Cerebellar cortex (tissue), 1 donor: ENCODE results near the gene DAB1.

Experiments used
- DNase-seq: peaks from one replicate; pipeline ENCODE4 v3.0.0-alpha.2; 2015; ENCODE audit warnings: low spot score

Gene DAB1

DNA sequence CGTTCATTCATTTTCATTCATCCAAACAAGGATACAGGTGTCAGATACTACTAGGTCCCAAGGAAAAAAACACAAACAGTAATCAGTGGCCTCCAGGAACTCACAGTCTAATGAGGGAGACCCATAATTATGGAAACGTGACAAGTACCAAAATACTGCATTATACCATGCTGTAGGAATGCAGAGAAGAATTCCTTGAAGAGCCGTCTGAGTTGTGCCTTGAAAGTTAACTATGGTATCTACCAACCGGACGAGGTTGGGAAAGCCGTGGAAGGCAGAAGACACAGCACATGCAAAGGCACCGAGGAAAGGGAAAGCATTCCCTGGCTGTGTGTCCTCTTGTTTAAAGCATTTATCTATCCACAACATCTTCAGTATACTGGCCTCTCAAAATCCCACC lies 206.0 kb downstream of the DAB1 start:
- DNase-seq, result no peak

DNA sequence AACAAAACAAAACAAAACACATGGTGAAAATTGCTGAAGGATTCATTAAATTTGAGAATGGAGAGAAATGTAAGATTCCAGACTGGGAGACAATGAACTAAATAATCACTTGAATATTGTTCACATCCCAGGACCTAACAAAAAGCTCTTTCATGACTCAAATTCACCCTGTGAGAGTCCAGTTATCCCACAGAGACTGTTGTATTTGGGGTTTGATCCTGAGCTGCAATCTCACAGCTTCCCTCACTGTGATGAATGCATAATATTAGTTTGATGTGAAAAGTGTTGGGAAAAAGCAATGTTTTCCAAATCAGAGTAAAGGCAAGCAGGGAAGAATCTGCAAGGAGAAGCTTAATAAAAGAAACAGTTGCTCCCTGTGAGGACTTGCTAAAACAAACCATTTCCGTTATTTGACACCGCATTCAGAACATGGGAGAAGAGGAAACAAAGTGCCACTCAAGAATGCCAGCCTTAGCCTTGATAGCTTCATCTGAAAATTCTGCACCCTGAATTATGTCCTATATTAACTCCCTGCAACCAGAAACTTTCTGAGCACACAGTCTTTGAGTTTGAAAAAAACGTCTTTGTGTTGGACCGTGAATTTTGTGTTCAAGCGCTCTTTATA lies 208.8 kb downstream of the DAB1 start:
- DNase-seq, result no peak

DNA sequence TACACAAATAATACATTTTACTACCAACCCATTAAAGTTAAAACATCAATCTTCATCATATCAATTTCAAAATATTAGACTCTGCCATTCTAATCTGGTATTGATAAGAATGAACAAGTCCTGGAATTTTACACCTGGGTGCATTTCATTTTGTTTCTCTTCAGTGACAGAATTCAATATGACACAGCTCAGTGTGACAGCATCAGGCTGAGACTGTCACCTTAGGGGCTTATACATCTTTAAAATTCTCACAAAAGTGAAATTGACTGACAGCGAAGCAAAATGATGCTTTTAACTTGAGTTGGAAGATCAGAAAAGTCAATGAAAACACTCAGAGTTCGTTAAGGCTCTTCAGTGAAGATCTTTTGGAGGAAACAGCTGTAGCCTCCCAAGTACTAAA lies 213.0 kb downstream of the DAB1 start:
- no peak for DNase-seq

DNA sequence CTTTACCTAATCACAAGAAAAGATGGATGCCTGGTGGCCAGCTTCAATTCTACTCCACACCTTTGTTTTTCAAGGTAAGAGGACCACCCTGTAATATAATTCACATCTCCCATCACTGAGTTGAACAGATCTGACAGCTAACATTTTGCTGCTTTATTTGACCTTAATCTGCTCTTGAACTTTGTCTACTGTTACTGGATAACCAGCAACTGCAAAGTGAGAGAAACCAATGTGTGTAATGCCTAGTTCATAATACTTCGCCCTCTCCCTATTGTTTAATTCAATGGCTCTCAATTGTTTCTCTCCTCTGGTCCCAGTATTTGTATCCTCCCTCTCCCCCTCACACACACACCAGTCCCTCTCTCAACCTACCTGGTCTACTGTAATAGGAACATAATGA lies 214.4 kb downstream of the DAB1 start:
- DNase-seq, result no peak

DNA sequence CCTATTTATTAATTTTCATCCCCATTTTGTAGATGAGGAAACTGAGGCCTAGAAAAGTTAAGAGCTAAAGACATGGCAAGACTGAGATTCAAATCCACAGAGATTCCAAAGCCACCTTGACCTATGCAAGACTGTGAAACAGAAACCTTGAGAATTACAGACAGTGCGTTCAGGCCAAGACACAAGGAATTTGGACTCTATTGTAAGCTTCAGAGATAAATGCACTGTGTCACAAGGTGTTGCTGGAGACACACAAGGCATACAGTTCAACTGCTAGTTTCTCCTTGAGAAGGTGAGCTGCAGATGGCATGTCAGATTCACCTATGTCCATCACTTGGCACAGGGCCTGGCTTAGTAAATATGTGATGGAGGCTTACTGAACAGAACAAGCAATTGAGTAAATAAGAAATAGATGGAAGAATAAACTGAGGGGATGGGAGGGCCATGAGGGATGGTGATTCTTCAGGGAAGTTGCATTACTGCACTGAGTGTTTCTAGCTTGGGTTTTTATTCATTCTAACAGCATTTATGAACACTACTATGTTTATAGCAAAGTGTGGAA lies 215.0 kb downstream of the DAB1 start:
- peak; percentile 56 for DNase-seq

DNA sequence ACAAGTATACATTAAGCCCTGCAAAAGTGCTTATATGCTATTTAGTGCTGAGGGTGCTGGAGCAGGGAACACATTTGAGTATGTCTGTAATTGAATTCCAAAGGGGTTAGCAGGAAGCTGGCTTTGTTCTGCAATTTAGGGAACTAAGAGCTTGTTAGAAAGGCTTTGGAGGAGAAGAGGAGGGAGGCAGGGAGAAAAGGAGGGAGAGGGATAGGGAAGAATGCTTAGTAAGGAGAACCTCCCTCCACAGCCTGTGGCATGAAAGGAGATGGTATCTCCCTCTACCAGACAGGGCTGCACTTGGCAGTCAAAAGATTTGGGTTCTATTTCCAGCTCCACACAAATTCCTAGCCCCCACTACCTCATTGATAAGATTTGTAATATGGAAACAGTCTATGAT lies 217.8 kb downstream of the DAB1 start:
- no peak for DNase-seq

DNA sequence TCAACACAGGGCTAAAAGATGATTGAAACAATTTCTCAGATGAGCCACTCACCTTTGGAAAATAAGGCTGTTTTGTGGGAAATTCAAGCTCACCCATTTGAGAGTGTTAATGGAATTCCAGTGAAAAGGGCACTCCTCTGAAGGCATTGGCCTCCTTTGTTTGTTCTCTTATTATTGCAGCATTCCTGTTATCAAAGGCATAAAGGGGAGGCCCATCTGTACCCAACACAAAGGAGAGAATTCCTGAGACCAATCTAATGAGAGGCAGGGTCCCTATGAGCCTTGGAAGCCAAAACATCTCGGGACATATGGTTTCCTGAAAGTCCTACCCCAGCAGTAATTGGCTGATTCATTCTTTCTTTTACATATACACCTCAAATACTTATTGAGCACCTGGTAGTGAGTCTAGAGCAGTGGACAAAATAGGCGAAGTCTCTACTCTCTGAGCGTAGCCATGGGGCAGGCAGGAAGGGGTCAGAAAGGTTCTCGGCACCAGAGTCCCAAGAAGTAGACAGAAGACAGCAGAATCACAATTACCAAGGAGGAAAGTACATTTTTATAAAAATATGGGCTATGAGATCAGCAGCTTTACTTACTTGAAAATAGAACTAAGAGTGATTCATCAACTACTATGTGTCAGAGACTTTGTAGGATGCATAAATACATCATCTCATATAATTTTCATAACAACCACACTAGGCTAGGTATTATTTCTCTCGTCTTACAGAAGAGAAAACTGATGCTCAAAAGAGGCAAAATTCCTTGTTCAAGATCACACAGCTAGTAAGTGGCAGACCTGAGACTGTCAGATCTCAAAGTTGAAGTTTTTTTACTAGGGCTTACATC lies 218.7 kb downstream of the DAB1 start:
- no peak for DNase-seq

DNA sequence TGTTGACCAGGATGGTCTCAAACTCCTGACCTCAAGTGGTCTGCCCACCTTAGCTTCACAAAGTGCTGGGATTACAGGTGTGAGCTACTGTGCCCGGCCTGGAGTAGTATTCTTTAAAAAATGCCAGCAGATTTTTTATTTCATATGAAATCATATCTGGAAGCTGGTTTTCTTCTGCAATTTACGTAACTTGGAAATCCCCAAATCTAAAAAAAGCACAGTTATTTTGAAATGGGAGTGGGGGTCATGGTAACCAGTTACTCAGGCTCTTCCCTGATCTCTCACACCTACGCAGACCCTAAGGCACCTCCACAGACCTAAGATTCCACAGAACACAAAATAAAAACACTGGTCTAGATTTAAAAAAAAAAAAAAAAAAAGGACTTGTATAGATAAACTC lies 219.8 kb downstream of the DAB1 start:
- no peak for DNase-seq

DNA sequence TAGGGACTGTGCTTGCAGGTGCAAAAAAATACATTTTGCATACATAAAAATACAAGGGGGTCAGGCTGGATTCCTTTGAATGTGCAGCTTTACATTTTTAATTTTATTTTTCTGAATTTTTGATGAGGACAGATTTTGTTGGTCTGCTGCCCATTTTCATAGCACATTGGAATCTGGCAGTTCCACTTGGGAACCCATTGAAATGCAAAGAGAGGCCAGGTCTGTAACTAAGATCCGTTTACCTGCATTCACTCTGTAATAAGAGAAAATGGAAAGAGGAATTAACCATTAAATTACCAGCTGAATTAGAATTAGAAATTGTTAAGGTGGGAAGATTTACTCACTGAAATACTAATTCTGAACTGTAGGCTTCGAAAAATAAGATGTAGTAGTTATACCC lies 221.6 kb downstream of the DAB1 start:
- DNase-seq, result no peak

DNA sequence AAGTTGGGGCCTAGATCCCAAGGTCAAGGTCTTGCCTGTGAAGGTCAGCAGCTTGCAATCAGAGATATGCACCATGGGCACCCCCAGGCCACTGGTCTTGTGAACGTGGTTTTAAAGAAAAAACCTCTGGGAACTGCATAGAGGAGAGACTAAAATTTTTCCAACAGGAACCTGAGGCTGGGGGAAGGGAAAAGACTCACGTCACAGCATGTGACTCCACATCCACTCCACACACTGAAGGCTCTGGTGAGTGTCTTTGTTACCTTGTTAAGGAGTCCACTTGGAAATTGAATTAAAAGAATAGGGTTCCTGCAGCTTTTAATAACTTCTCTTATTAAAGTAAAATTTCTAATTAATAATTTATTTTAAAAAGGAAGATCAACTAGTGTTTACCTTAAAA lies 224.9 kb downstream of the DAB1 start:
- no peak for DNase-seq

DNA sequence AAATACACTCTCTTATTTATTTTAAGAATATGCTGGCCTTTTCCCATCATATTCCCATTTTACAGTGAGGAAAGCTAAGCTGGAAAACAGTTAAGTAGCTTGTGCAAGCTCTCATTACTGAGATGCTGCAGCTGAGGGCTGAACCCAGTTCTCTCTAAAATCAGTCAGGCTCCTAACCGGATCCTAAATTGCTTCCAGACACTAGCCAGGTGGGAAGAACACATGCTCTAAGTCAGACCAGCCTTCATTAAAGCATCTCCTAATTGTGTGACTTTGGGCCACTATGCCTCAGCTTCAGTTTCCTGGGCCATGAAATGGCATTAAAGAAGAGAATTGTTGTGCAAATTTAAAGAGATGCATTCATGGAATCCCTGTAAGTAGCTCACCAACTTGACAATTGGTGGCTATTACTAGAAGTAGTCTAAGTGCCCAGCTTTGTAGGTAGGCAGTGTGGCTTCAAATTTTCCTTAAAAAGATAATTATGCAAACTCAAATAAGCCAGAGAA lies 228.4 kb downstream of the DAB1 start:
- DNase-seq, result peak; percentile 61

DNA sequence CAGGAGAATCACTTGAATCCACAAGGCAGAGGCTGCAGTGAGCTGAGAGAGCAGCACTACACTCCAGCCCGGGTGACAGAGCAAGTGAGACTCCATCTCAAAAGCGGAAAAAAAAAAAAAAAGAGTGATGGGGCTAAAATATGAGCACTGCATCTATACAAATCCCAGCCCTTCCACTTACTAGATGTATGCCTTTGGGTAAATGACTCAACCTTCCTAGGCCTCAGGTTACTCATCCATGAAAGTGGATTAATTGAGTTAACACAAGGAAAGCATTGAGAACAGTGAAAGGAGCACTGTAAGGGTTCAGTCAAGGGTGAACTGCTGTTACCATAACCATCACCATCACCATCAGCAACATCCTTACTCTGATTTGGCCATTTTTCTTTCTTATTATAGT lies 231.6 kb downstream of the DAB1 start:
- no peak for DNase-seq

DNA sequence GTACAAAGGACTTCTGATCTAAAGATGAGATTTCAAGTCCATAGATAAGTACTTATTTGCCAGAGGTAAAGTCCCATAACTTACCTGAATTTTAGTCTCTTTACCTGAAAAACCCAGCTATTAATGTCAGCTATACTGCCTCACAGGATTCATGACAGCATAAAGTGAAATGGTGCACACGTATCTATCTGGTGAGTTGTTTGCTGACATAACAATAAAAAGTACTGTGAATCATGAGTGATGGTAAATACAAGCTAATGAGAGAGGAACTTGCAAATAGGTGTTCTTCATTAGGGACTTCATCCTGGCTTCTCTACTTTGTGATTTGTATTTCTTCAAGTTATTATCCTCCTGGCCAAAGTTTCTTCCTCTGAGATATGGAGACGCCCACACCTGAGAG lies 233.0 kb downstream of the DAB1 start:
- no peak for DNase-seq

DNA sequence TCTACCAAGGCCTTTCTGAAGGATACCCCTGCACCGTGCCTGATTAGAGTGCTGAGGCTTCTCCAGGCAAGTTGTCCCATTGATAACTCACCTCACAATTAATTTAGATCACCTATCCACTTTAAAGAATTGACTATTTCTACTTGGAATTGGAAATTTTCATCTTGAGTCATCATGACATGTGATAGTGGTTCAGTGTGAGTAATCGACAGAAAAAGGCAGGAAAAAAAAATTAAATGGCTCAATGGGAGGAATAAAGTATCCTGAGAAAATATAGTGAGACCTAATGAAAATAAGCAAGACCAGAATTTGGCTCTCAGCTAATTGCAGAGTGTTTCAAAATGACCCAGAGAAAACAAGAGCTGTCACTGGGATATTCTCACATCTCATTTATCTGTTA lies 235.7 kb downstream of the DAB1 start:
- DNase-seq, result no peak

DNA sequence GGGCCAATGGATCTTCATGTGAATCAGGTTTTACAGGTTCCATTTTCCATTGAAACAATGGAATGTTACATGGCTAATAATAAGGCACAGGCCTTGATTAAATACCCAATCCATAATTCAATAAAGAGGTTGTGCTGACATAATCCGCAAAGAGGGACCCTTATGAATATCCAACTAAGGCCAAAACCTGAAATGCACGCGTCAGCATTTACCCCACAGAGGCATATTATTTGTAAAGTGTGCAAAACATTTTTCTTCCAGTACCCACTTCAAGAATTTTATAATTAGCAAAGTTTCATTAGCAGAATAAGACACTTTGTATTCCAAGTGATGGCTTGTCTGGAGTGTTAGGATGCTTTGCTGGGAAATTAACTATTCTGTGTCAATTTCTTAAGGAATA lies 237.4 kb downstream of the DAB1 start:
- DNase-seq, result no peak

DNA sequence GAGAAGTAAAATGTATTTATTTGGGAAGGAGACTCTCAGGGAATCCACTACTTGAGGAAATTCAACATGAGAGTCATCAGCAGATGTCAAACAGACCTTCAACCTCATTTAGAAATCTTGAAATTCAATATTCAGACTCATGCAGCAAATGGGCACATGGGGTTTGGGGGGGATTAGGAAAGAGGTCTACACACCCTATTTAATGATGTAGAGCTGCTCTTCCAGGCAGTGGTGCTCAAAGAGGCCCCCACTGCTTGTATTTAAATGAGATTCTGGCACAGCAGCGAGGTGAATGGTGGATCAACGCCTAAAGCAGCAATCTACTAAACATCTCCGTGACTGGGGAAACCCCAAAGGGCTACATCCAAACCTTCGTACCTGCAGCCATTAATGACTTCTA lies 244.9 kb downstream of the DAB1 start:
- DNase-seq, result no peak

DNA sequence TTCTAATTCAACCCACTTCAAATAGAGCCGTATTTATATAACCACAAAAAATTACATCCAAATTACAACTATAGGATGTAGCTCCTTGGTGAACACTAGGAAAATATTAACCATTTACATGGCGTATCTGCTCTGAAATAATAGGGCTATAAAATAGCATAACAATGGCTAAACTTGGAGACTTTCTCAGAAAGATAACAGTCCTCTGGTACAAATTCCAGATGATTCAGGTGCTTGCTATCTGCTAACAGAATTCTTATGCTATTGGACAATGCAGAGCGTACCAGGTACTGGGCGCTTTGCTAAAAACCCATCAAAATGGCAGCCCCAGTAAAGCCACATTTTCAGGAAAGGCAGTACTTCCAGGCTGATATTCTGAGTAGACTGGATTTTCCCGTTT lies 248.4 kb downstream of the DAB1 start:
- no peak for DNase-seq

DNA sequence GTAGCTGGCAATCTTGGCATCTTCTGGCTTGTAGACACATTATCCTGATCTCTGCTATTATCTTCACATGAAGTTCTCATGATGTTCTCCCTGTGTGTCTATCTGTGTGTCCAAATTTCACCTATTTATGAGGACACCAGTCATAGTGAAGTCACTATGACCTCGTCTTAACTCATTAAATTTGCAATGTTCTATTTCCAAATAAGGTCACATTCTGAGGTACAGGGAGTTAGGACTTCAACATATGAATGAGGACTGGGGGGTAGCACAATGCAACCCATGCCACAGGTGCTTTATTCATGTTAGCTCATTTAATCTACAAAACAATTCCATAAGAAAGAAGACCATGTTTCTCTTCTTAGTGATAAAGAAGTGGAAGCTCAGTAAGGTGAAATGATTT lies 251.8 kb downstream of the DAB1 start:
- no peak for DNase-seq

DNA sequence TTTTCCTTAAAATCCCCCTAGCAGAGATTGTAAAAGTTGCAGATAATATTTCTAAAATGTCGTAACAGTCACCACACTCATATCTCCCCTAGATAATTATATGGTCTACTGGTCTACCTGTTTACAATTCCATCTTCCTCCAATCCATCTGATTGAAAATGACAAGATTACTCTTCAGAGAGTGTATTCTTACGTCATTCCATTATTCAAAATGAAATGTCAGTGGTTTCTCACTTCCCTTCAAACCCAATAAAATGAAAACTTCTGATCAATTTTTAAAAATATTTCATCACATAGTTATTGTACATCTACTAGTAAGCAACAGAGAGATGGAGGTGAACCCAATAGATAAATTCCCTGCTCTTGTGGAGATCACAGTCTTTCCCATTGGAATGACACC lies 255.9 kb downstream of the DAB1 start:
- DNase-seq, result no peak

DNA sequence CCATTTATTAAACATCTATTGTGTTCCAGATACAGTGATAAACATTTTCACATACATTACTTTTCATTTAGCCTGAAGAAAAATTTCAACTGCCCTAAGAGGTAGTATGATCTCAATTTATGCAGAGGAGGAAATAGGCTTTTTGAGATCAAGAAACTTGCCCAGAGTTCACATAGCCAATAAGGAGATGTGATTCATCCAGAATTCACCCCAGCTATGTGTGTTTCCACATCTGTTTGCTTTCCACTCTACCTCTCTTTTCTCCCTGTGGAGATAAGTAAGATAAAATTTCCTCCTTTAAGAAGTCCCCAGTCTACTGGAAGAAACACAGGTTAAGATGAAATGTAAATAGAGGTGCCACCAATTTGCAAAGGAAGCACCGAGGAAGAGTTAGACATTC lies 258.3 kb downstream of the DAB1 start:
- DNase-seq, result no peak

DNA sequence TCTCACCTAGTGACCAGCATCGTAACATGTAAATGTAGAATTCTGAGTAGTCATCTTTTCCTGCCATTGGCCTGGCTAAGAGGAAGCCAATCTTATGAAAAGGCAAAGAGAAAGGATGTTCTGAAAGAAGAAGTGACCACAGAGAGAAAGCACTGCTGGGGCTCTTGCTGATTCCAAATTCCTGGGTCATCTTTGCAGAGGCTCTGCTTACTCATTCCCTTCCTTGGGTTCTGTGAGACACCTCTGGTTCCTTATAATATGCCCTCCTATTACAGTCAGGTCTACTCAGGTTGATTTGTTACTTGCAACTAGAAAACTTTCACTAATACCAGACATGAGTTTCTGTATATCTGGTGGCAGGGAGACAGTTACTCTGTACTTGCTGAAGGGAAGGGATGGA lies 259.3 kb downstream of the DAB1 start:
- DNase-seq, result no peak

DNA sequence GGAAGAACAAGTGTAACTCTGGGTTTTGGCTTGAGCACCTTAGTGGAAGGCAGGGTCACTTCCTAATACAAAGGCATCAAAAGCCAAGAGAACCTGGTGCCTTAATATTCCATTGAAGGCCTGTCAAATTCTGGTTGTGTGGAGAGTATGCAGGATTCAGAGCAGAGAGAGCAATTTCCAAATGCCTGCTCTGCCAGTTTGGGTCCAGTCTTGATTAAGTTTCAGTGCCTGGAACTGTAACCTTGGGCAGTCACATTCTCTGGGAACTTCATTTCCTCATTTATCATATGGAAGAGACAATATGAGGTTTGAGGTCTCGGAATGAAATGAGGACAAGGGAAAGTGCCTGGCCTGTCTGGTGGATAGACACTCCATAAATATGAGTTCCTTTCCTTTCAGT lies 260.1 kb downstream of the DAB1 start:
- peak; percentile 25 for DNase-seq

DNA sequence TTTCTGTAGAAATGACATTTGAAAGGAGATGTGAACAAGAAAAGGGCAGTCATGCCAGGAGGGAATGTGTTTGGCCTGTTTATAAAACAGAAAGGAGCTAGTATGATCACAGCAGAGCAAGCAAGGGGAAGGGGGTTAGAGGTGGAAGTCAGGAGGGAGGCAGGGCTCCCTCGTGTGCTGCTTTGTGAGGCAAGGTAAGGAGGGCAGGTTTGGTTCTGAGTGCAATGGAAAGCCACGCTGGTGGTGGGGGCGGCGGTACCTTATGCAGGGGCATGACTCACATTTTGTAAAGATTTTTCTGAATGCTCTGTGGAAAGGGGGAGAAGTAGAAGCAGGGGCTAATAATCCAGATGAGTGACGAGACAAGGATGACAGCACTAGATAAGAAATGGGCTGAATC lies 260.5 kb downstream of the DAB1 start:
- DNase-seq, result no peak
